Stomach (tissue), 4 donors: ENCODE results near the gene FAM50B.

Source experiments
- EP300 ChIP-seq: sonication (generic); formaldehyde crosslinking; IDR thresholded peaks from one replicate; pipeline ENCODE4 v1.6.1; 2017; ENCODE audit warnings: antibody characterized with exemption
- POLR2A ChIP-seq, 4 donors: fragments of 450-650 bp; IDR thresholded peaks; one replicate each; pipeline ENCODE4 v1.6.1; 2016; ENCODE audit warnings: antibody characterized with exemption in 4 of 4, control low read depth in 2 of 4, mild to moderate bottlenecking in 1 of 4, moderate library complexity in 1 of 4
- TF ChIP-seq, protein P1 (sequence below), 7 experiments: fragments of 450-650 bp in 4 of 7; fragments of 200-600 bp in 3 of 7; sonication (generic) in 3 of 7; IDR thresholded peaks; one replicate each; pipeline ENCODE4 v1.5.1; 2016 to 2019; ENCODE audit warnings: antibody characterized with exemption in 7 of 7, control low read depth in 2 of 7, mild to moderate bottlenecking in 1 of 7

DNA sequence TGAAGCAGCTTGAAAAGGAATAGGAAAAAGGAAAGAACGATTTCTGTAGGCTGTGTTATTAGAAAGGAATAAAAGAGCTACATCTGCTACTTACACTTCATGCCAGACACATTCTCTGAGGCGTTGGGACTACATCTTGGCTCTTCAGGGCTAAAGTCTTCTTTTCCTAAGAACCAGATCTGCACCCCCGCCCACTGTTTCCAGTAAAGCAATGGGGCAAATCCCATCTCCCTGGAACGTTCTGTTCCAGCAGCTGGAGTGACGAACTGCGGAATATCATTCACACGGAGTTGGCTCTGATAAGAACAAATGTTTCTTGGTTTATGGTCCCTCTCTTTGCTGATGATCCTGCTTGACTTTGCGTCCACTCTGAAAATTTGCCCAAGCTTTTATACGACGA, 26.9 kb downstream of the FAM50B start:
- TF ChIP-seq, protein P1, sequence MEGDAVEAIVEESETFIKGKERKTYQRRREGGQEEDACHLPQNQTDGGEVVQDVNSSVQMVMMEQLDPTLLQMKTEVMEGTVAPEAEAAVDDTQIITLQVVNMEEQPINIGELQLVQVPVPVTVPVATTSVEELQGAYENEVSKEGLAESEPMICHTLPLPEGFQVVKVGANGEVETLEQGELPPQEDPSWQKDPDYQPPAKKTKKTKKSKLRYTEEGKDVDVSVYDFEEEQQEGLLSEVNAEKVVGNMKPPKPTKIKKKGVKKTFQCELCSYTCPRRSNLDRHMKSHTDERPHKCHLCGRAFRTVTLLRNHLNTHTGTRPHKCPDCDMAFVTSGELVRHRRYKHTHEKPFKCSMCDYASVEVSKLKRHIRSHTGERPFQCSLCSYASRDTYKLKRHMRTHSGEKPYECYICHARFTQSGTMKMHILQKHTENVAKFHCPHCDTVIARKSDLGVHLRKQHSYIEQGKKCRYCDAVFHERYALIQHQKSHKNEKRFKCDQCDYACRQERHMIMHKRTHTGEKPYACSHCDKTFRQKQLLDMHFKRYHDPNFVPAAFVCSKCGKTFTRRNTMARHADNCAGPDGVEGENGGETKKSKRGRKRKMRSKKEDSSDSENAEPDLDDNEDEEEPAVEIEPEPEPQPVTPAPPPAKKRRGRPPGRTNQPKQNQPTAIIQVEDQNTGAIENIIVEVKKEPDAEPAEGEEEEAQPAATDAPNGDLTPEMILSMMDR (IDR thresholded peaks at IDR 0.05) = no peak
- no peak for TF ChIP-seq POLR2A (IDR thresholded peaks at IDR 0.05)
- TF ChIP-seq EP300 = peak; percentile 85
